HepG2 (cell line): ENCODE data around the gene SCAMP3. TPM values are rescaled to one million over a fixed set of nuclear protein-coding genes. Genes with fewer than 3 reads are reported as not detected.
A peak's percentile ranks its signal among the peaks of the same experiment; 100 is the strongest.

Experiments
- ATAC-seq: fragments of 200-7000 bp; cut with Tn5 transposase; 3 replicates; pipeline ENCODE4 v1.9.1; 2020; ENCODE audit warnings: mild to moderate bottlenecking, moderate library complexity
- BruUV-seq: library from RNA; stranded (reverse); fragments of 400-500 nt; replicated peaks from 2 replicates; lab custom pipeline; 2021; lab: Mats Ljungman, UMichigan
- CTCF ChIA-PET: fragments of 300-600 bp; formaldehyde crosslinking; extraction: SDS; loops from one replicate; lab custom pipeline; 2021; ENCODE audit warnings: low total read pairs, inconsistent platforms, low intra/inter-chr PET ratio; lab: Yijun Ruan, JAX
- POLR2A ChIA-PET: fragments of 350-600 bp; sonication (Branson Sonifier 250); formaldehyde crosslinking; loops from one replicate; lab custom pipeline; 2020; ENCODE audit warnings: antibody characterized with exemption, inconsistent platforms; lab: Yijun Ruan, JAX
- DNase-seq: peaks from one replicate; pipeline ENCODE4 v3.0.0-alpha.2; 2015; ENCODE audit warnings: low spot score
- FAIRE-seq: peaks from 3 replicates; lab custom pipeline; 2011; peaks lifted over from hg19 to GRCh38; lab: Jason Lieb, UNC
- H2AFZ ChIP-seq: one replicate; pipeline ENCODE4 v1.6.1; 2011; ENCODE audit warnings: low read length, inconsistent platforms
- H3K27ac ChIP-seq: fragments of 300-600 bp; 3 replicates; pipeline ENCODE4 v1.8.0; 2011; ENCODE audit warnings: mixed run types, mild to moderate bottlenecking, mixed read lengths, low read length, inconsistent platforms; ENCODE audit not compliant: insufficient read depth; ENCODE audit errors: extremely low read length
- H3K27me3 ChIP-seq, 2 experiments: fragments of 200-600 bp in 1 of 2; 2 replicates in 1 of 2; 3 replicates in 1 of 2; pipeline versions ENCODE4 v1.6.0 to v1.8.0; 2011; ENCODE audit warnings: low read length in 2 of 2, mild to moderate bottlenecking in 2 of 2, moderate library complexity in 2 of 2, inconsistent platforms in 1 of 2; ENCODE audit not compliant: insufficient read depth in 2 of 2, control insufficient read depth in 1 of 2
- H3K36me3 ChIP-seq, 2 experiments: fragments of 200-600 bp in 1 of 2; replicated peaks in 1 of 2; 2 replicates in 1 of 2; 3 replicates in 1 of 2; pipeline versions ENCODE4 v1.5.1 to v1.8.0; 2011; ENCODE audit warnings: low read length in 2 of 2, inconsistent platforms in 1 of 2; ENCODE audit not compliant: insufficient read depth in 2 of 2, control insufficient read depth in 1 of 2
- H3K4me1 ChIP-seq: 2 replicates; pipeline ENCODE4 v1.5.1; 2012; ENCODE audit warnings: low read length, inconsistent platforms; ENCODE audit not compliant: insufficient read depth
- H3K4me2 ChIP-seq: 2 replicates; pipeline ENCODE4 v1.6.0; 2011; ENCODE audit warnings: low read depth, low read length, inconsistent platforms
- H3K4me3 ChIP-seq, 3 experiments: fragments of 200-600 bp in 1 of 3; sonication (generic), shearing (Covaris generic) in 1 of 3; replicated peaks in 1 of 3; 2 replicates each; pipeline ENCODE4 v1.5.1; 2011 to 2016; ENCODE audit warnings: low read length in 3 of 3, inconsistent platforms in 2 of 3, low read depth in 2 of 3, mild to moderate bottlenecking in 2 of 3, control low read depth in 1 of 3, mixed read lengths in 1 of 3; ENCODE audit not compliant: insufficient read depth in 1 of 3
- H3K79me2 ChIP-seq: one replicate; pipeline ENCODE4 v1.6.1; 2011; ENCODE audit warnings: low read length, inconsistent platforms; ENCODE audit not compliant: insufficient read depth
- H3K9ac ChIP-seq: 2 replicates; pipeline ENCODE4 v1.6.0; 2011; ENCODE audit warnings: mild to moderate bottlenecking, low read depth, low read length, inconsistent platforms; ENCODE audit not compliant: insufficient read depth
- H3K9me3 ChIP-seq: 2 replicates; pipeline ENCODE4 v1.5.1; 2012; ENCODE audit warnings: mild to moderate bottlenecking, low read length
- H4K20me1 ChIP-seq: 2 replicates; pipeline ENCODE4 v1.6.0; 2011; ENCODE audit warnings: inconsistent platforms, mild to moderate bottlenecking, low read length, moderate library complexity; ENCODE audit not compliant: insufficient read depth
- ARNT ChIP-seq: fragments of 450-650 bp; IDR thresholded peaks from 2 replicates; pipeline ENCODE4 v1.6.1; 2017
- ATF3 ChIP-seq: sonication (generic); formaldehyde crosslinking; IDR thresholded peaks from 2 replicates; pipeline ENCODE4 v1.4.0; 2020; ENCODE audit warnings: missing genetic modification reagents
- CEBPG ChIP-seq: IDR thresholded peaks from 2 replicates; pipeline ENCODE4 v1.6.1; 2016
- ELF4 ChIP-seq: sonication (generic); formaldehyde crosslinking; IDR thresholded peaks from 2 replicates; pipeline ENCODE4 v1.5.0; 2020; ENCODE audit warnings: missing genetic modification reagents, mild to moderate bottlenecking, moderate library complexity, borderline replicate concordance
- GATAD2A ChIP-seq: IDR thresholded peaks from 2 replicates; pipeline ENCODE4 v1.6.1; 2016
- HMGA1 ChIP-seq: sonication (generic); formaldehyde crosslinking; conservative IDR thresholded peaks from 2 replicates; pipeline ENCODE4 v1.4.0; 2020; ENCODE audit warnings: missing genetic modification reagents
- HNF1B ChIP-seq: sonication (generic); formaldehyde crosslinking; IDR thresholded peaks from 2 replicates; pipeline ENCODE4 v1.5.1; 2020; ENCODE audit warnings: mild to moderate bottlenecking, moderate library complexity, missing genetic modification reagents
- JUND ChIP-seq: sonication (generic); formaldehyde crosslinking; IDR thresholded peaks from 2 replicates; pipeline ENCODE4 v1.8.0; 2022; ENCODE audit warnings: mild to moderate bottlenecking, missing genetic modification reagents
- KLF11 ChIP-seq: IDR thresholded peaks from 2 replicates; pipeline ENCODE4 v1.6.1; 2016; ENCODE audit warnings: missing compliant biosample characterization
- MXD1 ChIP-seq: sonication (generic); formaldehyde crosslinking; IDR thresholded peaks from 2 replicates; pipeline ENCODE4 v1.4.0; 2020; ENCODE audit warnings: mild to moderate bottlenecking, missing genetic modification reagents
- NCOA1 ChIP-seq: sonication (generic); formaldehyde crosslinking; IDR thresholded peaks from 2 replicates; pipeline ENCODE4 v1.9.0; 2021; ENCODE audit warnings: missing genetic modification reagents
- NFYC ChIP-seq: IDR thresholded peaks from 2 replicates; pipeline ENCODE4 v1.6.1; 2016; ENCODE audit warnings: missing genetic modification reagents, missing compliant biosample characterization
- PITX1 ChIP-seq: sonication (generic); formaldehyde crosslinking; IDR thresholded peaks from 2 replicates; pipeline ENCODE4 v1.5.1; 2020; ENCODE audit warnings: mild to moderate bottlenecking, missing genetic modification reagents
- RBFOX2 ChIP-seq: fragments of 200-400 bp; formaldehyde crosslinking; IDR thresholded peaks from 2 replicates; pipeline ENCODE4 v1.6.1; 2017; ENCODE audit warnings: low read depth, mild to moderate bottlenecking, low read length
- SP4 ChIP-seq: sonication (generic); formaldehyde crosslinking; IDR thresholded peaks from 2 replicates; pipeline ENCODE4 v1.8.1; 2023; ENCODE audit warnings: mild to moderate bottlenecking, missing genetic modification reagents
- WIZ ChIP-seq: sonication (generic); formaldehyde crosslinking; IDR thresholded peaks from 2 replicates; pipeline ENCODE4 v1.5.1; 2020; ENCODE audit warnings: mild to moderate bottlenecking, missing genetic modification reagents
- ZFP62 ChIP-seq: sonication (generic); formaldehyde crosslinking; IDR thresholded peaks from 2 replicates; pipeline ENCODE4 v1.4.0; 2020; ENCODE audit warnings: missing genetic modification reagents
- ZFX ChIP-seq: sonication (generic); formaldehyde crosslinking; IDR thresholded peaks from 2 replicates; pipeline ENCODE4 v1.4.0; 2020; ENCODE audit warnings: mild to moderate bottlenecking, low read depth, missing genetic modification reagents, moderate library complexity
- ZNF431 ChIP-seq: sonication (generic); formaldehyde crosslinking; IDR thresholded peaks from 2 replicates; pipeline ENCODE4 v1.9.0; 2022; ENCODE audit warnings: missing genetic modification reagents, low read depth, mild to moderate bottlenecking, borderline replicate concordance
- ZNF441 ChIP-seq: sonication (generic); formaldehyde crosslinking; IDR thresholded peaks from 2 replicates; pipeline ENCODE4 v1.7.0; 2021; ENCODE audit warnings: missing genetic modification reagents, borderline replicate concordance
- ZNF567 ChIP-seq: sonication (generic); formaldehyde crosslinking; IDR thresholded peaks from 2 replicates; pipeline ENCODE4 v1.8.1; 2023; ENCODE audit warnings: mild to moderate bottlenecking, missing genetic modification reagents, borderline replicate concordance
- ZNF614 ChIP-seq: IDR thresholded peaks from 2 replicates; pipeline ENCODE4 v1.6.1; 2018; ENCODE audit warnings: missing biosample characterization, missing genetic modification reagents, inconsistent platforms, borderline replicate concordance
- WGBS: methylation state at CpG from one replicate; pipeline ENCODE4 v1.1.6; 2017; ENCODE audit warnings: low lambda C conversion rate; 5-methylcytosine and 5-hydroxymethylcytosine counted together
- in situ Hi-C: cut with HindIII; loops from 2 replicates; pipeline ENCODE4 v1.10.0; 2017; ENCODE audit warnings: low pct_unique_long_range_greater_than_20kb; ENCODE audit not compliant: extremely low pct_ligation_motif_present
- intact Hi-C: fragments of 100-400 bp; cut with micrococcal nuclease; formaldehyde crosslinking; loops from one replicate; pipeline ENCODE4 v1.10.0; 2022; ENCODE audit not compliant: unreplicated experiment
- polyA plus RNA-seq, 8 experiments: library from polyadenylated mRNA; depleted of rRNA in 3 of 8; stranded (reverse) in 7 of 8; unstranded in 1 of 8; fragments of >200 nt; fragmentation: Illumina TruSeq in 4 of 8; extraction: Trizol in 4 of 8; gene quantifications; 2 replicates each; pipeline versions ENCODE4 v1.2.1 to v1.2.3, GENCODE V29; 2011 to 2016; ENCODE audit warnings: low read depth in 4 of 8, missing spikeins in 1 of 8, mixed read lengths in 1 of 8; ENCODE audit not compliant: insufficient read depth in 1 of 8
- total RNA-seq, 5 experiments: library from RNA; depleted of rRNA; stranded (reverse); fragments of >200 nt; fragmentation: Illumina TruSeq; extraction: Trizol; gene quantifications; 2 replicates each; pipeline ENCODE4 v1.2.3, GENCODE V29; 2016; ENCODE audit warnings: low read depth in 1 of 5

The SCAMP3 gene
- total and polyA plus RNA-seq, 2 of the 13 experiments (the other 11 are each of a cell fraction or from before 2014, with no cell fraction given): 46.8 to 83.3 TPM

DNA sequence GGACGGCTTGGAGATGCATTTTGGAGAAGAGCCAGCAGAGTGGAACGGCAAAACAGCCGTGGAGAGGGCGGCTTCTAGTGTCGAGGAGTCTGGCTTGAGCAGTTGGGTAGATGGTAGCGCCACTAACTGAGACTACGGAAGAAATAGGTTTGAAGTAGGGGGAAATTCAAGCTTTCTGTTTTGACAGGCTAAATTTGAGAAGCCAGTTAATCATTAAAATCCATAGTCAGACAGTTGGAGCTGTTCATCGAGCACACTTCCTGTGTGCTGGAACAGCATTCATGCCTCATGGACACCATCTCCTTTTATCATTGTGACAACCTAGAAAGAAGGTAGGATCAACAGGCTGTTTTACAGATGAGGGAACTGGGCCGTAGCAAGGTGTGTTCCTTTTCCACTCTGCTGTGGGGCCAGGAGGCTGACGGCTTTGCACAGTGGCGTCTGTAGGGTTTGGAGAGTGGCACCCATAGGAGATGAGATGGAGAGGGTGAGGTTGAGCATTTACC lies 42.5 kb upstream of the SCAMP3 start:
- ATAC-seq (peak; percentile 21), FAIRE-seq (peak; percentile 61), DNase-seq (peak; percentile 65)
- no peaks in the 10 kb centered on the region; a peak in 1 of 5 replicates for H3K27me3 ChIP-seq
- POLR2A ChIA-PET: interaction anchor here (1.1 to 5.5 kb wide), 8 partner anchors 19 to 54 kb away, joined by 3 to 51 read pairs (median 7); partner anchors contain the start of genes CLK2, ENTREP3, HCN3 and SCAMP3
- no peaks in the 10 kb centered on the region; the same call in 1 of the 2 replicates for H4K20me1 ChIP-seq
- H3K4me2 ChIP-seq: peak overlapping the region; percentile 81
- H3K9ac ChIP-seq: peak overlapping the region; percentile 70
- WGBS: 2% methylated on average over 11 of the region's 11 CpGs
- H2AFZ ChIP-seq: no peak overlapping the region
- in situ Hi-C loops: loop anchor here (10.0 kb wide), 1 partner anchor 50 kb away; the partner anchor contains the start of gene ENTREP3
- BruUV-seq: no TSS peak
- CTCF ChIA-PET: no interaction called here
- peak overlapping the region; percentile 61 to 78 (median 69); a peak in 5 of 6 replicates for H3K4me3 ChIP-seq
- peaks cover 78% of the 10 kb centered on the region for H3K4me1 ChIP-seq
- intact Hi-C loops: loop anchor here (10.0 kb wide), 1 partner anchor 100 kb away; the partner anchor contains the start of genes MTX1 and THBS3
- H3K36me3 ChIP-seq: no peaks in the 10 kb centered on the region
- H3K9me3 ChIP-seq: no peaks in the 10 kb centered on the region
- peaks cover 23% of the 10 kb centered on the region for H3K79me2 ChIP-seq
- peak overlapping the region; percentile 66 for H3K27ac ChIP-seq
- no peak for TF ChIP-seq RBFOX2
- TF ChIP-seq ZFP62: no peak
- no peak for TF ChIP-seq ZNF567 (CRISPR knock-in tag)
- TF ChIP-seq CEBPG: no peak
- peak; percentile 51; the same call in 1 of the 2 replicates for TF ChIP-seq ZFX (CRISPR knock-in tag)
- TF ChIP-seq NCOA1 (CRISPR knock-in tag): no peak
- TF ChIP-seq KLF11 (CRISPR knock-in tag): no peak
- peak; percentile 8; the same call in 1 of the 2 replicates for TF ChIP-seq ELF4 (CRISPR knock-in tag)
- TF ChIP-seq MXD1: peak; percentile 18; the same call in 1 of the 2 replicates
- peak; percentile 96 for TF ChIP-seq HNF1B (CRISPR knock-in tag)
- 0 out of 2 replicates have a peak, but pooled peaks have one; percentile 55 for TF ChIP-seq ZNF614 (CRISPR knock-in tag)
- TF ChIP-seq NFYC (CRISPR knock-in tag): no peak
- no peak for TF ChIP-seq WIZ (CRISPR knock-in tag)
- peak; percentile 14; the same call in 1 of the 2 replicates for TF ChIP-seq PITX1
- no peak for TF ChIP-seq ATF3 (CRISPR knock-in tag)
- TF ChIP-seq GATAD2A (CRISPR knock-in tag): no peak
- TF ChIP-seq SP4 (CRISPR knock-in tag): no peak
- TF ChIP-seq JUND (CRISPR knock-in tag): no peak
- TF ChIP-seq HMGA1 (CRISPR knock-in tag): no peak
- TF ChIP-seq ARNT: no peak
- TF ChIP-seq ZNF431 (CRISPR knock-in tag): 0 out of 2 replicates have a peak, but pooled peaks have one; percentile 33
- 0 out of 2 replicates have a peak, but pooled peaks have one; percentile 50 for TF ChIP-seq ZNF441 (CRISPR knock-in tag)
